Activated CD8-positive, alpha-beta memory T cell treated with anti-CD3 and anti-CD28 coated beads for 24 hours (primary cell): ENCODE results near the gene ARID1B.

Experiments
- DNase-seq: peaks from one replicate; pipeline ENCODE4 v3.0.0-alpha.2; 2020

The ARID1B gene

DNA sequence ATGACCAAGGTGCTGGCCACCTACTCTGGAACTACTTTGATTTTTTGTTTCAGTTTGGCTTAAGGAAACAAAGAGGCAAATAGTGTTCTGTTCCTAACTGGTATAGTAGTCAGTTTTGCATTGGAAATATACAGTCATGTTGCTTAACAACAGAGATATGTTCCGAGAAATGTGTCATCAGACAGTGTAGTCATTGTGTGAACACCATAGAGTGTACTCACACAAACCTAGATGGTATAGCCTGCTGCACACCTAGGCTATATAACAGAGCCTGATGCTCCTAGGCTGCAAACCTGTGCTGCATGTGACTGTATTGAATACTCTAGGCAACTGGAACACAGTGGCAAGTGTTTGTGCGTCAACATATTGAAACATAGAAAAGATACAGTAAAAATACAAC is 80.4 kb downstream of the ARID1B start:
- no peak for DNase-seq

DNA sequence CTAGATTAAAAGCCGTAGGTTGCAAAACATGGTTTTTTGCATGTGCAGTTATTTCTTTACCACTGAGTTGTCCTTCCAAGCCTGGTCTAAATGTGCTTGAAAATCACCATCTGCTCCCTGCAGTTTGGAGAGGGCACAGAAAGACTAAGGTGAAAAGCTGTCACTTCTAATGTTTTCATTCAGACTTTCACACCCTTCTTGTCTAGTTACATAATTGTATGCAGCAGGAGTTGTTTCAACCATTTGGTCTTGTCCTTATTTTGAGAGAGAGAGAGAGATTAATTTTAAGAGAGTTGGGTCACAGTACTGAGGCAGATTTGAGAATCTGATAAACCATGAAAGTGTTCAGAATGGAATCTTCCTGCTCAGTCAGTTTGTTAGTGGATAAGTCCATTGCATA is 82.5 kb downstream of the ARID1B start:
- no peak for DNase-seq

DNA sequence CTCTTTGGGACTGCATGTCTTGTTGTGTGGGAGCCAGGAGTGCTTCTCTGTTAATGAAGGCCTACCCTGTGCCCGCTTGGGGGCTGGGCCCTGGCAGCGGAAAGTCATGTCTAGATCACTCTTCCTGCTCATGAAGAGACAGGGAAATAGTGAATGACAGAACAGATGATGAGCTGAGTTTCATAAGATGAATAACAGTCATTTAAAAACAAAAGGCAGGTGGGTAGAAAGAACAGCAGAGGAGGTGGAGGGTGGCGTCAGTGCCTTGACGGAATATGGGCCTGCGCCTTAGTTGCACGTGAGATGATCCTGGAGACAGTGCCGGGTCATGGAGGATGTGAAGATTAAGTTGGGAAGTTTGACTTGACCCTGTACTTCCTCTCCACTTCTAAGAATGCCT is 85.5 kb downstream of the ARID1B start:
- DNase-seq = no peak

DNA sequence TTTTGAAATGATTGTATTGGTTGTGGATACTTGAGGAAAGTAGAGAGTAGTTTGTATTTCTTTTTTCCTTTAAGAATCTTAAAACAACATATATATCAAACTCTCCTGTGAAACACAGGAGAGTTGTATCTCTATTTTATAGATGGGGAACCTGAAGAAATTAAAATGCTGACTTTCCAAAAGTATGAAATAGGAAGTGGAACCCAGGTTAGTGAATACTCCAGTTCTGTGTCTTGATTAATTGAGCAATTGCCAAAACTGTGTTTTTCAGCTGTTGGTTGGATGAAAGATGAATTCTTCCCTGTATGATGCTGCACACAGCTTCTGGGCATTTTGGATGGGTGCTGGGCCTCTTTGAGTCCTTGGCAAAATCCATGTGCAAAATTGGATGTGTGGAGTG is 86.3 kb downstream of the ARID1B start:
- DNase-seq = no peak

DNA sequence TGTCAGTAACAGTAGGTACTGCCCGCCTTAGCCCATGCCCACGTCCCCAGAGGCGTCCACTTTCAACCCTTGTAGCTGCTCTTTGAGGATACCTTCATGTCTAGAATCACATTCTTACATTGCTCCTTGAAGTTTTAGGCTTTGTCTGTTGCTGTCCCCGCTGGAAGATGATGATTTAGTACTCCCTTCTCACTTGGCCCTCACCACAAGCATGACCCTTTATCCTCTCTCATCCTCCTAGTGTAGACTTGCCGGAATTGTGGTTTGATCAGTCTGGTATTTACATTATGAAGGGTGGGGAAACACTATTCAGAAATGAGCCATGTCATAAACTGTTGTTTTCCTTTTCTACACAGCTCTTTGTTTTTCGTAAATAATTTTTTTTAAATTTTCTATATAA is 87.4 kb downstream of the ARID1B start:
- DNase-seq = no peak

DNA sequence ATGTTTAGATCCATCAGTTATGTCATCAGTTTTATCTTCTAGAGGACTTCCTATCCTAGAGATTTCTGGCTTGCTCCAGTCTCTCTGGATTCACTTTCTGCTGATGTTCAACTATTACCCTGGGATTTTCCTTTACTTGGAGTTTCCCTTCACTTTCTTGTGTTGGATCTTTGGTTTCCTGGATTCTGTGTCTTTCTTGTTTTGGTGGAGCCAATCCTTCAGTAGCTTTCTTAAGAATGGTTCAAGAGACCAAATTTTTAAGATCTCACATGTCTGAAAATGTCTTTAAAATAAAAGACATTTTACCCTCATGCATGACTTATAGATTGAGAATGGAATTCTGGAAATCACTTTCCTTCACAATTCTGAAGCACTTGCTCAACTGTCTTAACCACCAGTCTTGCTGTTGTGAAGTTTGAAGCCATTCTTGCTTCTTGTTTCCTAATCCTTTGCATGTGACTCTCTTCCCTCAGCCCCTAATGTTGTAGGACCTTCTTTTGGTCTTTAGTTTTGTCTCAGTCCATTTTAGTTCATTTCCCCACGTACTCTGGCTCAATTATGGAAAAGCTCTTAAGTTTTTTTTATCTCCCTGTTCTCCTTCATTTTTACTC is 87.9 kb downstream of the ARID1B start:
- DNase-seq = no peak

DNA sequence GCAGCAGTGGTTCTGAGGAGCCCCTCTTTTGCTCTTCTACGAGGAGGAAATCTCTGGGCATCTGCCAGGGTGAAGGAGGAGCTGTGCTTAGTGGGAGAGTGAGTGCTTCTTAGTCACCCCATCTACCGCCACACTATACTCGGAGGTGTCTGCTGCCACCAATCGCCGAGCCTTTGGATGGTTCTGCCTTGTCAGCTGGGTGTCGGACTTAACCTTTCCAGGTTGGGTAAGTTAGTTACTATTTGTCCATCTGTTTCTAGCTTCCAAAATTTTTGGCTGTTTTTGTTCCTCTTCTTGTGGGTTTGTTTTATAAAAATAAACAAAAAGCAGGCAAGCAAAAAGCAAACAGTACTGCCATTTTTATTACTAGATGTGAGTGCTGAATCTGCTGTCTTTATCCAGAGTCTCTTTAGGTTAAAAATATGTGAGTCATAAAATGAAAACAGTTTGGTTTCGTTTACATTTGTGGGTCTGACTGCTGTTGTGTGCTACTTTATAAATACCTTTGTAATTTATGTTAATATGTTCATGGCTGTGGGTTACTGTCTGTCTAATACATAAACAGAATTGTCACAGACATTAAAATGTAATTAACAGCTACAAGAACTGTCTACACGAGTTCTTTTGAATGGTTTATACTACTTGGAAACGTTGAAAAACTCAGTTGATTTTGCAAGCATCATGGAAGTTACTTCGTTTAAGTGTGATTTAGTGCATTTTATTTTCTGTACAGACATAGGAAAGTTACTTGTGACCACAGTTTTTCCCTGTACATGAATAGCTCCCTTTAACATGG is 89.2 kb downstream of the ARID1B start:
- no peak for DNase-seq

DNA sequence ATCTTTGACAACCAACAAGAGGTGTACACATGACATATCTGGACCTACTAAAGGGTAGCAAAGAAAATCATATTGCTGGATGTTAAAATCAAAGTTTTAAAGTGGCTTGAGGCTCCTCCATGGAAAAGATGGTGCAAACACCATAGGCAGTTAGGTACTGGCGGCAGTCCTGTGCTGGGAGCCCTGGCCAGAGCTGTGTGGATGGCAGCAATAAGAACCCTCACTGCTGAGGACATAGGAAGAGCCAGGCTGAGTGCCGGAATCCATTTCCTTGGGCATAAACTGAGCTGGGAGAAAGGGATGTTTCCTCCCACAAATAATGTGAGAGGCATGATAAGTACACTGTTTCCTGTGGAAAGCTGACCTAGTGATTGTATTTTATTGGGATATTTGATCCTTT is 89.9 kb downstream of the ARID1B start:
- no peak for DNase-seq

DNA sequence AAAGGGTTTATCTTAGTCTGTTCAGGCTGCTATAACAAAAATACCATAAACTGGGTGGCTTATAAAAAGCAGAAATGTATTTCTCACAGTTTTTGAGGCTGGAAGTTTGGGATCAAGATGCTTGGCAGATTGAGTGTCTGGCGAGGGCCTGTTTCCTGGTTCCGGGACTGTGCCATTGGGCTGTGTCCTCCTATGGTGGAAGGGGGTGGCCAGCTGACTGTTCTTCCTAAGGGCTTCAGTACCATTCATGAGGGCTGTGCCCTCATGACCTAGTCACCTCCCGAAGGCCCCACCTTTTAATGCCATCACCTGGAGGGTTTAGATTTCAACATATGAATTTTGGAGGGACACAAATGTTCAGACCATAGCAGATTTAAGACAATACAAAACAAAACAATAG is 91.2 kb downstream of the ARID1B start:
- DNase-seq = no peak

DNA sequence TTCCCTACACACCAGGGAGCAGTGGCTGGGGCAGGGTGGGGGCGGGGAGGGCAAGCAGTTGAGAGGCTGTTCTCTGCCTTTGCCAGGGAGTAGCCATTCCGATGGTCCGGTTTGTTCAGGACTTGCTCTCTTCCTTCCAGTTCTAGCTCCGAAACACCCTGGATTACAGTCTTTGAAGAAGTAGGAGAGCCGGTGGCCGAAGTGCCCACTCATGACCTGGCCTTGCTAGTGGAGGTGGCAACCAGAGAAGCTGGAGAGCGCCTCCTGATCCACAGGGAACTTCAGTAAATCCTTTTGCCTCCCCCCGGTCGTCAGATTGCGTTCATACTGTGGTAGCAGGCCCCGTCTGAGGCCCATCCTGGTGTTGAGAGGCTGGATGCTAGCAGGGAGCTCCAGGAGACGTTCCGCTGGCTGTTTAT is 92.8 kb downstream of the ARID1B start:
- DNase-seq = no peak

DNA sequence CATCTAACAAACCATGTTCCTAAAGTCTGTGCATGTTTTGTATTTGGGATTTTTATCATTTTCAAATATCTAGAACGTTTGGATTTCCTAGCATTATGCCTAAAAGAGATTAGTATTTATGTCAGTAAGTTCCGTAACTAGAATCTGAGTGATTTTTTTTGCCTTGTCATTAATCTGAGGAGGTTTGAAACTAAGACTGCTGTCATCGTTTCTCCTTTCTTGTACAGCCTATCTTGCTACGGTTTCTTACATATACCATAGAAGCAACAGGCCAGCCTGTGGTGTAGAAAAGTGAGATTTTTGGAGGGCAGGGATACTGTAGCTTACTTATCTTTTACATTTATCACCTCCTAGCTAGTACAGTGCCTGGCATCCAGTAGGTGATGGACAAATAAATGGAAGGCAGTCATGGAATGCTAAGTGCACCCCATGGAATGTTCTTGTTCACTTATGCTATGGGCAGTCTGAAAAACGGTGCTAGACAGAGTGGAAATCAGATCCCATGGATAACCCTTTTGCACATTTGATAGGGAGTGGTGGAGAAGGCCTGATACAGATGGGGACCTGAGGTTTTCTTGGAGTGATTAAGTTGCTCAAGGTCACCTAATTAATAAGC is 93.9 kb downstream of the ARID1B start:
- DNase-seq = no peak

DNA sequence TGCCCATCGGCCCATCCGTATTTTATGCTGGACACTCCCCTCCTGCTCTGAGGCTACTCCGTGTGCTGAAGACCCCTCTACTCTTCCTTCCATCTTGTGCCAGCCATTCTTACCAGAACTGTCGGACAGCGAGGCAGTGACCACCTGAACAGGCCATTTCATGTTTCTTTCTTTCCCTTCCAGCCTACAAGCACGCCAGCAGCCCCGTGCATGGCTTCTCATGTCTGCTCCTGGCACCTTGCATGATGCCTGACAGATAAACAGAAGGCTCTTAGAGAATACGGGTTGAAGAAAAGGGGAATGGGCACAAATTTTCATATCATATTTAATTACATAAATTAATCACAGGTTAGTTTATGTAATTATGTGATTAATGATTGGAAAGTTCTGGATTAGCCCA is 95.7 kb downstream of the ARID1B start:
- DNase-seq = no peak

DNA sequence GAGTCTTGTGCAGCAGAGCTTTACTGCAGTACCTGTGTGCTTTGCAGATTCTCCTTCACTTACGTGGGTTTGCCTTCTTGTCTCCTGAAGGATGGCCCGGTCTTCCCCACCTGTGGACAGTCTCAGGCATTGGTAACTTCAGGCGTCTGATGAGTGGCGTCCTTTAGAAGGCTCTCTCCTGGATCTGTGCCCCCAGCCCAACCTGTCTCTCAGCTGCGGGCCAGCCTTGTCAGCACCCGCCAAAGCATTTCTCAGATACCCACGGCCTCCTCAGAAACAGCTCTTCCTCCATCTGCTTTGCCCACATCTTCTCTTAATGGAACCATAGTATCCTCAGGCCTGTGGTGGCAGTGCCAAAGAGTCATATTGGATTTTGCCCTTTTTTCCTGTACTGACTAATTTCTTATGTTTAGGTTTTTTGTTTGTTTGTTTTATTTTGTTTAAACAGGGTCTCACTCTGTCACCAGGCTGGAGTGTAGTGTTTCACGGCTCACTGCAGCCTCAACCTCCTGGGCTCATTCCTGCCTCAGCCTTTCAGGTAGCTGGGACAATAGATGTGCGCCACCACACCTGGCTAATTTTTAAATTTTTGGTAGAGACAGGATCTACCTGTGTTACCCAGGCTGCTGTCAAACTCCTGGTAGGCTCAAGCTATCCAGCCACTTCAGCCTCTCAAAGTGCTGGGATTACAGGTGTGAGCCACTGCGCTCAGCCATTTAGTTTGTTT is 96.6 kb downstream of the ARID1B start:
- no peak for DNase-seq

DNA sequence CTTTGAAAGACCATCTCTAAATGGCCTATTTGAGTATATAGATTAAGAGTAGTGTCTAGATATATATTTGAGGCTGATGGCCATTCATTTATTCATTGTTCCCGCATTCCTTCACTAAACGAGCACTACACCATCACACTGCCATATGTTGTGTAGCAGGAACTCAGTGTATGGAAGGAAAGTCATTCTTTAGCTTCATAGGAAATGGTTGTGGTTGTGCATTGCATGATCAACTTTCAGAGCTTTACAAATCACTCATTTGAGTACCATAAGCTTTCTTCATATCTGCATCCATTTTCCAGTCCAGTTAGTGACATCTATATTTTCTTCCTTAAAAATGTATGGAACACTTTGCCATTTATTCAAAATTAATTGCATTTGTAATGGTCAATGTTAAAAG is 97.9 kb downstream of the ARID1B start:
- DNase-seq = no peak

DNA sequence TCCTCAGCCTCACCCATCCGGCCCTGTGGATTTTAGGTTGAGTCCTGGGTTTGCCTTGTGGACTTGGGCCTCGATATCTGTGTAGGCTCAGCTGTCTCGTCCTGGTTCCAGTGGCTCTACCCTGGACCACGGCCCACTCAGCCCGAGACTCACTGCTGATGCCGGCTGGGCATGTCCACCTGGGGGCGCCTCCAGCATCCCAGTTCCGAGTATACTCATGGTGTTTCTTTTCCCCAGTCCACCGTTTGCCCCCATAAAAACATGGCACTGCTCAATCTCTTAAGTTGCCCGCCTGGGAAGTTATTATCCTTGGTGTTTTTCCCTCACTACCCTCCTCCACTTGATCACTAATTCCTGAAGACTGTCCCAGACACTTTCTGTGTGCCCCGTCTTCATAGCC is 99.1 kb downstream of the ARID1B start:
- no peak for DNase-seq

DNA sequence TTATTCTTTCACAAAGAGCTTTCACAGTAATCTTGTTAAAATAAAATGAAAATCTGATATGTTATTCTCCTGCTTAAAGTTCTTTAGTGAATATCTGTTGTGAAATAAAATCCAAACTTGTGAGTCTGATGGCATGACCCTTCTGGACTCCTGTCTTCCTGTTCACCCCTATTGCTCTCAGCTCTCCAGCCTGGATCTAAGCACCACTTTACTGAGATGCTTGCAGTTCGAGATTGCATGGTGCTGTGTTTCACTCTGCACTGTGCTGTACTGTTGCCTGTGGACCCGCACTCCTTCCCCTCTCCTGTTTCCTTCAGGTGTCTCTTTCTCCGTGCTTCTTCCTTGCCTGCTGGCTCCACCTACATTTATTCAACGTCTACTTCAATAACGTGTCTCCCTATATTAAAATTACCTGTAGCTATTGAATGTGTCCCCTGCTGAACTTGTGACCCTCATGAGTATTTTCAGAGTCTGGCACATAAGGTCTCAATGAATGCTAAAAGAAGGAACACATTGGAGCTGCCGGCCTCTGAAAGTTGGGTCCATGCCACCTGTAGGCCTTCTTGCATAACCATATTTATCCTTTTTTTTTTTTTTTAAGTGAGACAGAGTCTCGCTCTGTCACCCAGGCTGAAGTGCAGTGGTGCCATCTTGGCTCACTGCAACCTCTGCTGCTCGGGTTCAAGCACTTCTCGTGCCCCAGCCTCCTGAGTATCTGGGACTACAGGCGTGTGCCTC is 100.1 kb downstream of the ARID1B start:
- DNase-seq = no peak

DNA sequence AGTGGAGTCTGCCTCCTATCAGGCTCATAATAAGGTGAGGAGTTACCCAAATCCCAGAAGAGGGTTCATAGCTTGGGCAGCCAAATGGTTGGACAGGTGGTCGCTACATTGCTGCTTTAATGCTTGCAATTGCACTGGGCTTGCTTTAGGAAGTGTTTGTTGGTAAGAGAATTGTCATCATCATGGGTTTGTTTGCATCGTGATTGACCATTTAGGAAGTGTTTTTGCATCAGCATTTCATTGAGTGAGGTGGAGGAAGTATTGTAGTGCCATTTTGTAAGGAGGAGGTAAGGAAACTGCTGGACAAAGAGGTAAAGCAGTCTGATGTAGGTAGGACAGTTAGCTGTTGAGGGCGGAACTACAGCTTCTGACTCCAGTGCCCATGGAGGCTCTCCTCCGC is 101.5 kb downstream of the ARID1B start:
- DNase-seq = no peak

DNA sequence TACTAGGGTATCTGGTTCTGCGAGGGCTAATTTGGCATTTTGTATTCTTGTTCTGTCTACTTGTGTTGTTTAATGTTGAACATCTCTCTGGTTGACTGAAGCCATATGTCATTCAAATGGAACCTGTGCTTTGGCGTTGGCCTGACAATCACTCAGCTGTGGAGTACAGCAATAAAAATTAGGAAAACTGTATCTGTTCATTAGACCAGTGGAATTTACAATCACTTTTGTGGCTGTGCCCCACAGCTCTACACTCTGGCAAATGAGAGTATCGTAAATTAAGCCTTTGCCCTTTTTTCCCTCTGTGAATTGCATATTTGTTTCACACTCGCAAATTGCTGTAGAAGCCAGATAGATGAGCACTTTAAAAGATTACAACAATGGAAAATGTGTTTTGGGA is 102.0 kb downstream of the ARID1B start:
- no peak for DNase-seq

DNA sequence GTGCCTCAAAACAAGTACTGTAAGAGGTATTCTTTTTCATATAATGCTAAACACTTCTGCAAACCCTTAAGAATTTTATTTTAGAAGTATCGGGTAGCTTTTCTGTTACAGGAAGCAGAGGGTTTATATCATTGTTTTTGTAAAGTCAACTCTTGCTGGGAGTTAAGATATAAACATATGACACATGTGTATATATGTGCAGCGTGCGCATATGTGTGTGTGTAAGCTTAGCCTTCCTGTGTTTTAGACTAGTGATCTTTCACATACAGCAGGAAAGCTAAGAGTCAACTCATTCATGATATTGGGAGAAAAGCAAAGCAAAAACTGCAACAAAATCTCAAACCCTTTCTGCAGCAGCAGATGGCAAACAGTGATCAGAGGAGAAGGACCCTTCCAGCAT is 102.4 kb downstream of the ARID1B start:
- DNase-seq = no peak

DNA sequence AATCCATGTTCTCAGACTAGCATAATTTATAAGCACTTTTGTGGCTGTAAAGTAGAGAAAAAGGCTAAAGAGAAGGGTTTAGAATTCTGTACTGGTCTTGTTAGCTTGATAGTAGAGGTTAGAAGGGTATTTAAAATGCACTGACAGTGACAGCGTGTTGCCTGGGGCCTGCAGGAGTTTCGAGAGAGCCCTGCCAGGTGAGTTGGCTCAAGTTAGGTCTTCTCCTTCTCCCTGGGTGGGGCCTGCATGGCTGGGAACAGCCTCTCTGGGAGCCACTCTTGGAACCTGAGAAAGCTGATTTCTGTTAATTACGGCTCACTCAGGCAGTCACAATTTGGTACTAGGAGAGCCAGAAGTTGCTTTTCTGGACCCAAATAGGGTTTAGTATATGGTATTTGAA is 103.7 kb downstream of the ARID1B start:
- no peak for DNase-seq

DNA sequence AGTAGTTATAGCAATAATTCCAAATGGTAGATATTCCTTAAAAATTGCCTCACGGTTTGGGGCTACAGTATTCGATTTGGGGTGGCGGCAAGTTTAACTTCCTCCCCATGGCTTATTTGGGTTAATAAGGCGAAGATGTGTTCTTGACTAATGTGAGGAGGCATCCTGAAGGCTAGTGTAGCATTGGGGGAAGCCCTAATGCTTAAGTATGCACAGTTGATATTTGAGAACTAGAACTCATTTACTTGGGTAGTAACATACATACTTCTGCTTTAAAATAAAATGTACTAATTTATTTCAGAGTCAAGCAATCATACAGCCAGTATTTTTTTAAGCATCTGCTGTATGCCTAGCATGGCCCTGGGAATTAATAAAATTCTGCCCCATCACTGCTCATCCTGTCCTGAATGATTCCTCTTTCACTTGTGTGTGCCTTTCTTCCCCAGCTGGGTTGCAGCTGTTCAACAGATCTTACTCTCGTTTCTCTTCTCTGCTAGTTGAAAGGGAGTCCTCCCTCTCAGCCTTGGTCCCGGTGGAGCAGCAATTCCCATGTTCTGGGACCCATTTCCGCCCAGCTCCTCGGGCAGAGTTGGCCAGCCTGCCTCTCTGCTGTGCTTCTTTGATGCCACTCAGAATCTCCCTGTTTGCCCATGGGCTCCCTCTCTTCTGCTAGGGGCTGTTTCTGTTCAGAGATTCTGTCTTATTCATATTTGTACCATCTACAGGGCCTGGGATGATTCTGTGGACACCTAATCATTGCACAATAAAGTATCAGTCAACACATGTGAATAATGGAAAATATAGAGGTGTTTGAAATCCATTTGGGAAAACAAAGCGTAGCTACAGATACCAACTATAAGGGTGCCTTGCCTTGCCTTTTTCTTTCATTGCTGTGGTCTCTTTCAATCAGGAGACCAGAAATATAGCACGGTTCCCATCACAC is 104.8 kb downstream of the ARID1B start:
- DNase-seq = no peak
